H9 (cell line): ENCODE data around the gene STPG3. TPM values are rescaled to one million over a fixed set of nuclear protein-coding genes. Genes with fewer than 3 reads are reported as not detected.

ENCODE experiments used
- DNase-seq: peaks from one replicate; pipeline ENCODE4 v3.0.0-alpha.2; 2017
- H2AFZ ChIP-seq: one replicate; pipeline ENCODE4 v1.6.1; 2013; ENCODE audit warnings: mild to moderate bottlenecking, low read length, control low read depth, moderate library complexity
- H2AK5ac ChIP-seq: 2 replicates; pipeline ENCODE4 v1.6.1; 2013; ENCODE audit warnings: low read length, control low read depth, mixed read lengths; ENCODE audit not compliant: insufficient read length
- H2BK120ac ChIP-seq: one replicate; pipeline ENCODE4 v1.6.1; 2013; ENCODE audit warnings: low read depth, mild to moderate bottlenecking, low read length, control low read depth, inconsistent platforms; ENCODE audit not compliant: poor library complexity, severe bottlenecking
- H2BK12ac ChIP-seq: 2 replicates; pipeline ENCODE4 v1.6.1; 2013; ENCODE audit warnings: low read length, control low read depth, mixed read lengths, low read depth; ENCODE audit not compliant: insufficient read length
- H2BK15ac ChIP-seq: 2 replicates; pipeline ENCODE4 v1.6.1; 2013; ENCODE audit warnings: low read depth, low read length, control low read depth
- H2BK20ac ChIP-seq: one replicate; pipeline ENCODE4 v1.6.1; 2013; ENCODE audit warnings: low read depth, mild to moderate bottlenecking, low read length, control low read depth, inconsistent platforms; ENCODE audit not compliant: poor library complexity, severe bottlenecking
- H2BK5ac ChIP-seq: 2 replicates; pipeline ENCODE4 v1.6.1; 2013; ENCODE audit warnings: low read length, control low read depth, mixed read lengths; ENCODE audit not compliant: insufficient read length
- H3K14ac ChIP-seq: 2 replicates; pipeline ENCODE4 v1.6.1; 2013; ENCODE audit warnings: low read length, control low read depth; ENCODE audit not compliant: insufficient read depth
- H3K18ac ChIP-seq: 2 replicates; pipeline ENCODE4 v1.6.1; 2013; ENCODE audit warnings: low read depth, mild to moderate bottlenecking, mixed read lengths, low read length, control low read depth; ENCODE audit not compliant: insufficient read length
- H3K23ac ChIP-seq: 2 replicates; pipeline ENCODE4 v1.6.1; 2013; ENCODE audit warnings: low read length, control low read depth, mixed read lengths, low read depth; ENCODE audit not compliant: insufficient read length
- H3K23me2 ChIP-seq: 2 replicates; pipeline ENCODE4 v1.6.1; 2013; ENCODE audit warnings: low read depth, mild to moderate bottlenecking, mixed read lengths, low read length, control low read depth; ENCODE audit not compliant: insufficient read length, poor library complexity, severe bottlenecking
- H3K27ac ChIP-seq: 2 replicates; pipeline ENCODE4 v1.5.1; 2013; ENCODE audit warnings: low read length, control low read depth, mixed read lengths, low read depth; ENCODE audit not compliant: insufficient read length
- H3K27me3 ChIP-seq: 2 replicates; pipeline ENCODE4 v1.6.1; 2013; ENCODE audit warnings: low read length, control low read depth, inconsistent platforms; ENCODE audit not compliant: insufficient read depth
- H3K4ac ChIP-seq: 2 replicates; pipeline ENCODE4 v1.6.1; 2013; ENCODE audit warnings: low read depth, mild to moderate bottlenecking, control low read depth, inconsistent platforms, low read length, moderate library complexity
- H3K4me1 ChIP-seq: 2 replicates; pipeline ENCODE4 v1.6.1; 2013; ENCODE audit warnings: low read length, control low read depth, inconsistent platforms; ENCODE audit not compliant: insufficient read depth
- H3K4me2 ChIP-seq: 2 replicates; pipeline ENCODE4 v1.6.1; 2013; ENCODE audit warnings: low read length, control low read depth, mixed read lengths; ENCODE audit not compliant: insufficient read length, insufficient read depth
- H3K56ac ChIP-seq: 2 replicates; pipeline ENCODE4 v1.6.1; 2013; ENCODE audit warnings: low read depth, mild to moderate bottlenecking, mixed read lengths, low read length, control low read depth; ENCODE audit not compliant: insufficient read length
- H3K79me1 ChIP-seq: 2 replicates; pipeline ENCODE4 v1.6.1; 2013; ENCODE audit warnings: low read depth, mild to moderate bottlenecking, moderate library complexity, low read length, control low read depth, inconsistent platforms; ENCODE audit not compliant: insufficient read depth, poor library complexity, severe bottlenecking
- H3K79me2 ChIP-seq: 2 replicates; pipeline ENCODE4 v1.6.1; 2013; ENCODE audit warnings: low read length, control low read depth, inconsistent platforms; ENCODE audit not compliant: insufficient read depth
- H3K9ac ChIP-seq: 2 replicates; pipeline ENCODE4 v1.6.1; 2013; ENCODE audit warnings: low read length, control low read depth, mixed read lengths; ENCODE audit not compliant: insufficient read length; ENCODE audit errors: extremely low read depth
- H3K9me3 ChIP-seq: one replicate; pipeline ENCODE4 v1.6.1; 2013; ENCODE audit warnings: low read depth, low read length, inconsistent platforms; ENCODE audit not compliant: control insufficient read depth
- H3T11ph ChIP-seq: one replicate; pipeline ENCODE4 v1.6.1; 2013; ENCODE audit warnings: mild to moderate bottlenecking, low read length, control low read depth, inconsistent platforms
- H4K20me1 ChIP-seq: one replicate; pipeline ENCODE4 v1.6.1; 2013; ENCODE audit not compliant: control insufficient read depth, insufficient read length, insufficient read depth
- H4K5ac ChIP-seq: 2 replicates; pipeline ENCODE4 v1.6.1; 2013; ENCODE audit warnings: low read depth, mild to moderate bottlenecking, mixed read lengths, low read length, control low read depth; ENCODE audit not compliant: insufficient read length
- H4K8ac ChIP-seq: replicated peaks from 2 replicates; pipeline ENCODE4 v1.6.1; 2013; ENCODE audit warnings: low read length, control low read depth, mixed read lengths, low read depth; ENCODE audit not compliant: insufficient read length
- H4K91ac ChIP-seq: 2 replicates; pipeline ENCODE4 v1.6.1; 2013; ENCODE audit warnings: low read depth, mild to moderate bottlenecking, moderate library complexity, mixed read lengths, low read length, control low read depth; ENCODE audit not compliant: insufficient read length
- H3K27ac Mint-ChIP-seq, 3 experiments: 2 replicates in 2 of 3; 3 replicates in 1 of 3; pipeline ENCODE4 v1.8.0; 2020 to 2021; ENCODE audit warnings: mixed read lengths in 3 of 3, mild to moderate bottlenecking in 1 of 3, moderate library complexity in 1 of 3
- H3K27me3 Mint-ChIP-seq: 2 replicates; pipeline ENCODE4 v1.8.0; 2021; ENCODE audit warnings: low read depth, mild to moderate bottlenecking, moderate library complexity, mixed read lengths
- H3K36me3 Mint-ChIP-seq, 3 experiments: 2 replicates in 2 of 3; 3 replicates in 1 of 3; pipeline ENCODE4 v1.8.0; 2020 to 2021; ENCODE audit warnings: low read depth in 3 of 3, mixed read lengths in 3 of 3; ENCODE audit not compliant: insufficient read depth in 1 of 3
- H3K4me1 Mint-ChIP-seq, 2 experiments: 2 replicates each; pipeline ENCODE4 v1.8.0; 2020; ENCODE audit warnings: mixed read lengths in 2 of 2
- H3K4me3 Mint-ChIP-seq, 2 experiments: 2 replicates in 1 of 2; 3 replicates in 1 of 2; pipeline ENCODE4 v1.8.0; 2020 to 2021; ENCODE audit warnings: mild to moderate bottlenecking in 2 of 2, mixed read lengths in 2 of 2, moderate library complexity in 1 of 2
- H3K9me3 Mint-ChIP-seq, 2 experiments: 2 replicates in 1 of 2; 3 replicates in 1 of 2; pipeline ENCODE4 v1.8.0; 2020; ENCODE audit warnings: mild to moderate bottlenecking in 2 of 2, mixed read lengths in 2 of 2, moderate library complexity in 1 of 2
- CTCF ChIP-seq: fragments of 200-600 bp; sonication (generic); conservative IDR thresholded peaks from 3 replicates; pipeline ENCODE4 v1.8.0; 2021; ENCODE audit warnings: antibody characterized with exemption, mild to moderate bottlenecking
- WGBS: extraction: QIAGEN DNeasy Blood & Tissue Kit; methylation state at CpG from one replicate; pipeline ENCODE4 v1.1.7; 2013; ENCODE audit warnings: missing lambda C conversion rate, low lambda C conversion rate, mixed read lengths; ENCODE audit not compliant: insufficient read length; ENCODE audit errors: extremely low coverage; 5-methylcytosine and 5-hydroxymethylcytosine counted together
- total RNA-seq: library from RNA; stranded (reverse); gene quantifications from 2 replicates; pipeline ENCODE4 v1.2.1, GENCODE V29; 2021

Gene STPG3
- total RNA-seq, 1 experiment from 2014 or later = not detected

- peaks cover 7% of the 10 kb centered on the region for H3K27me3 Mint-ChIP-seq
Observed at GRCh38 chr9:137232101-137232500, 19.0 kb upstream of the STPG3 start.

More at GRCh38 chr9:137232101-137232500, 19.0 kb upstream of the STPG3 start:
- H3K23me2 ChIP-seq = no peaks in the 10 kb centered on the region
- H3K4ac ChIP-seq = no peak overlapping the region
- H3K4me1 Mint-ChIP-seq = peaks cover 7 to 11% of the 10 kb centered on the region in 2 experiments
- no peaks in the 10 kb centered on the region for H3K36me3 Mint-ChIP-seq
- H4K20me1 ChIP-seq = no peaks in the 10 kb centered on the region
- WGBS = no CpG with 5 or more reads among the region's 10 CpGs
- H3K27ac ChIP-seq = no peak overlapping the region
- no peak overlapping the region for H2BK15ac ChIP-seq
- no peaks in the 10 kb centered on the region for H3K27me3 ChIP-seq
- H3K9me3 ChIP-seq = no peaks in the 10 kb centered on the region
- no peak overlapping the region for H2BK5ac ChIP-seq
- H2BK20ac ChIP-seq = no peak overlapping the region
- H2BK12ac ChIP-seq = no peak overlapping the region
- no peak overlapping the region for H3K56ac ChIP-seq
- H4K5ac ChIP-seq = no peak overlapping the region
- no peak overlapping the region for H2AFZ ChIP-seq
- H3K9ac ChIP-seq = no peak overlapping the region
- no peak overlapping the region for H4K91ac ChIP-seq
- H3K23ac ChIP-seq = no peak overlapping the region
- H3K27ac Mint-ChIP-seq = no peak overlapping the region
- TF ChIP-seq CTCF = no peak
- H2AK5ac ChIP-seq = no peak overlapping the region
- no peak overlapping the region for H3K4me3 Mint-ChIP-seq
- H3K18ac ChIP-seq = no peak overlapping the region
- peaks cover 2% of the 10 kb centered on the region; the same call in 1 of the 2 replicates for H3K4me1 ChIP-seq
- H4K8ac ChIP-seq = no peak overlapping the region
- DNase-seq = no peak
- H3K4me2 ChIP-seq = no peak overlapping the region
- H3K79me2 ChIP-seq = no peaks in the 10 kb centered on the region
- no peak overlapping the region for H3K14ac ChIP-seq
- no peaks in the 10 kb centered on the region for H3K79me1 ChIP-seq
- H2BK120ac ChIP-seq = no peak overlapping the region
- H3K9me3 Mint-ChIP-seq = no peaks in the 10 kb centered on the region
- no peak overlapping the region for H3T11ph ChIP-seq
